Peyer's patch (tissue), 4 donors: ENCODE results near the gene ABCA3. TPM values are rescaled to one million over a fixed set of nuclear protein-coding genes. Genes with fewer than 3 reads are reported as not detected.

Experiments
- DNase-seq, 3 donors: peaks; one replicate each; pipeline ENCODE4 v3.0.0-alpha.2; 2017 to 2019
- H3K27ac ChIP-seq, 4 donors: fragments of 200-600 bp; sonication (generic); one replicate each; pipeline ENCODE4 v1.5.1; 2016 to 2019
- H3K27me3 ChIP-seq, 2 donors: fragments of 200-600 bp; sonication (generic); one replicate each; pipeline ENCODE4 v1.5.1; 2019
- H3K36me3 ChIP-seq, 3 donors: fragments of 200-600 bp; sonication (generic); one replicate each; pipeline ENCODE4 v1.5.1; 2016 to 2019
- H3K4me1 ChIP-seq, 4 donors: fragments of 200-600 bp; sonication (generic); one replicate each; pipeline ENCODE4 v1.5.1; 2016 to 2019
- H3K4me3 ChIP-seq, 4 donors: fragments of 200-600 bp; sonication (generic); 1 replicate in 3 of 4; 2 replicates in 1 of 4; pipeline ENCODE4 v1.5.1; 2016 to 2019; ENCODE audit warnings: mild to moderate bottlenecking in 1 of 4
- H3K9me3 ChIP-seq, 4 donors: fragments of 200-600 bp; sonication (generic); one replicate each; pipeline ENCODE4 v1.5.1; 2016 to 2019; ENCODE audit warnings: mild to moderate bottlenecking in 1 of 4
- CTCF ChIP-seq, 6 experiments: fragments of 450-650 bp in 4 of 6; fragments of 200-600 bp in 2 of 6; sonication (generic) in 1 of 6; IDR thresholded peaks; one replicate each; pipeline ENCODE4 v1.5.1; 2017 to 2019; ENCODE audit warnings: antibody characterized with exemption in 6 of 6, mild to moderate bottlenecking in 3 of 6, moderate library complexity in 1 of 6
- POLR2A ChIP-seq, 2 donors: fragments of 450-650 bp; IDR thresholded peaks; one replicate each; pipeline ENCODE4 v1.5.1; 2017; ENCODE audit warnings: antibody characterized with exemption in 2 of 2, mild to moderate bottlenecking in 2 of 2, moderate library complexity in 2 of 2
- total RNA-seq, 4 donors: library from RNA; depleted of rRNA; stranded (reverse); fragments of >200 nt; gene quantifications; one replicate each; pipeline ENCODE4 v1.1.0, GENCODE V29; 2016

The ABCA3 gene
- total RNA-seq, 4 donors from 2014 or later, result 3.2 to 6.6 (median 4.6) TPM

- no peak for DNase-seq
- H3K27me3 ChIP-seq, result no peaks in the 10 kb centered on the region
- no peak overlapping the region for H3K4me3 ChIP-seq
- H3K9me3 ChIP-seq, result no peaks in the 10 kb centered on the region
- H3K36me3 ChIP-seq, result no peaks in the 10 kb centered on the region
- TF ChIP-seq POLR2A (IDR thresholded peaks at IDR 0.05) (no peak), CTCF (IDR thresholded peaks at IDR 0.05) (no peak)
- no peak overlapping the region for H3K27ac ChIP-seq
- no peaks in the 10 kb centered on the region for H3K4me1 ChIP-seq
Measured at GRCh38 chr16:2278272-2278608, 62.3 kb downstream of the ABCA3 start.

DNA sequence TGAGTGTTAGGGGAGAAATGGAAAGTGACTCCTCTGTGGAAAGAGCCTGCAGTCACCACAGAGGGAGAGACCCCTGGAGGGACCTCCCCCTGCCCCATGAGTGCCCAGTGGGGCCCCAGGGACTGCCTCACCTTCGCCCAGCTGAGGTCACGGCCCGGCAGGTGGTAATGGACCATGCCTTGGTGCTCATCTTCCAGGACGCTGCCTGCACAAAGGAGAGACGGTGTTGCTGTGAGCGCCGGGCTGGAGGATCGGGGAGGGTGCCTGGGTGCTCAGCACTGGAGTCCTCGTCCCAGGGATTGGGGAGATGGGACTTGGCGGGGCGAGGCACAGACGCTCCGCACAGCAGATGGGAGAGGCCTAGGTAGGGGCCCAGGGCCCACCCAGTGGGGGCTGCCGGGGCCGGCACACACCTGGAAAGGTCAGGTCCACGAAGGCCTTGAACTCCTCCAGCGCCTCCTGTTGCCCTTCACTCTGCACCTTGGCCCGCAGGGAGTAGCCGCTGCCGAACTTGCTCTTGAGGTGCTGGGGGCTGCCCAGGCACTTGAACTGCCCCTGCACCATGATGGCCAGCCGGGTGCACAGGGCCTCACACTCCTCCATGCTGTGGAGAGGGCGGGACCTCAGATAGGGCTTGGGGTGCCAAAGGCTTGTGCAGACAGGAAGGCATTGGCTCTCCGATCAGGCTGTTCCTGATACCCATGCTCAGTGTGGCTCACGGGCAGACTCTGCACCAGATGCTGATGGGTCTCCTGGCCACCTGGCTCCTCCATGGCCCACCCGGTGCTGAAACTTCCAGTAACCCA, 62.9 kb downstream of the ABCA3 start:
- Histone ChIP-seq H3K36me3 (no peaks in the 10 kb centered on the region), H3K4me1 (no peaks in the 10 kb centered on the region), H3K27me3 (no peaks in the 10 kb centered on the region), H3K9me3 (no peaks in the 10 kb centered on the region), H3K4me3 (no peak overlapping the region), H3K27ac (no peak overlapping the region)
- DNase-seq, result no peak
- TF ChIP-seq POLR2A (IDR thresholded peaks at IDR 0.05) (no peak), CTCF (IDR thresholded peaks at IDR 0.05) (no peak)

- Histone ChIP-seq H3K9me3 (no peaks in the 10 kb centered on the region), H3K27me3 (no peaks in the 10 kb centered on the region), H3K27ac (no peak overlapping the region), H3K4me3 (no peak overlapping the region), H3K4me1 (no peaks in the 10 kb centered on the region), H3K36me3 (no peaks in the 10 kb centered on the region)
- TF ChIP-seq POLR2A (IDR thresholded peaks at IDR 0.05) (no peak), CTCF (IDR thresholded peaks at IDR 0.05) (no peak)
- DNase-seq, result no peak
Measured at GRCh38 chr16:2276368-2277195, 63.9 kb downstream of the ABCA3 start.

DNA sequence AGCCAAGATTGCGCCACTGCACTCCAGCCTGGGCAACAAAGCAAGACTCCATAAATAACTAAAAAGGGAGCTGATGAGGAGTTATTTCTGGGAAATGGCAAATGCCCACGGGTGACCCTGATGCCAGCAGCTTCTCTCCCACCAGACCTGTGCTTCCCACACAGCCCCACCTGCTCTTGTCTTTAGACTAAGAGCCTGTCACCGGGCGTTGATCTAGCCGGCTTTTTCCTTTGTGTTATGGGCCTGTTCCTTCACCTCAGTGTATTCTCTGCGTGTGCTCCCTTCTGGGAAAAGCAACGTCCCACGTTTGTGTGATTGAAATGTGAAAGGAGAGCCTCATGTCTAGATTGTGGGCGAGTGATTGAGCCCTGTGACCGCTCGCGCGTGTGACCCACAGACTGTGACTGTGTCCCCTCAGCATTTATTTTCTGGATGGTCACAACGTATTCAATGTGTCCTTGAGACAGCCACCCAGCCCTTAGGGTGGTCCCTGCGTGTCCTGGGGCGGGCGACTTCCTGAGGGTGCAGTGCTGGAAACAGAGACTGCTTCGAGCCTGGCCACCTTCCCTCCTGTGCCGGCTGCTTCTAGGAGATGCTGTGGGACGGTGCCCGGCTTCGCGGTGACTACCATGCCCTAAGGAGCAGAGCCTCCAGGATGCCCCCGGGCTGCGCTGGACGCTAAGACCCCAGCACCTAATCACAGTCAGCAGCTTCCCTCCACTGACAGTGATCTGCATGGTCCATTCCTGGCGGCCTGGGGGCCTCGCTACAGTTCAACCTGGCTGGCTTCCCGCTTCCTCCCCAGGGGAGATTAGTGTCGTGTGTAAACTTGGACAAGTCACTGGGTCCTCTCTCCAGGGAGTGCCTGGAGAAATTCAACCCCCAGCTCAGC, 64.8 kb downstream of the ABCA3 start:
- H3K4me3 ChIP-seq, result no peak overlapping the region
- no peaks in the 10 kb centered on the region for H3K27me3 ChIP-seq
- no peak overlapping the region for H3K27ac ChIP-seq
- H3K4me1 ChIP-seq, result no peaks in the 10 kb centered on the region
- H3K9me3 ChIP-seq, result no peaks in the 10 kb centered on the region
- H3K36me3 ChIP-seq, result no peaks in the 10 kb centered on the region
- DNase-seq, result no peak
- TF ChIP-seq CTCF (IDR thresholded peaks at IDR 0.05) (no peak), POLR2A (IDR thresholded peaks at IDR 0.05) (no peak)

GRCh38 chr16:2273931-2274330, 66.6 kb downstream of the ABCA3 start:
- no peak for DNase-seq
- H3K27me3 ChIP-seq, result no peaks in the 10 kb centered on the region
- H3K4me3 ChIP-seq, result no peak overlapping the region
- TF ChIP-seq CTCF (IDR thresholded peaks at IDR 0.05) (no peak), POLR2A (IDR thresholded peaks at IDR 0.05) (no peak)
- peaks cover 0 to 17% (median 4%) of the 10 kb centered on the region in 4 donors for H3K4me1 ChIP-seq
- H3K9me3 ChIP-seq, result no peaks in the 10 kb centered on the region
- no peaks in the 10 kb centered on the region for H3K36me3 ChIP-seq
- no peak overlapping the region for H3K27ac ChIP-seq
